Measurements from ENCODE around the gene RAD23B.

Gene RAD23B

DNA sequence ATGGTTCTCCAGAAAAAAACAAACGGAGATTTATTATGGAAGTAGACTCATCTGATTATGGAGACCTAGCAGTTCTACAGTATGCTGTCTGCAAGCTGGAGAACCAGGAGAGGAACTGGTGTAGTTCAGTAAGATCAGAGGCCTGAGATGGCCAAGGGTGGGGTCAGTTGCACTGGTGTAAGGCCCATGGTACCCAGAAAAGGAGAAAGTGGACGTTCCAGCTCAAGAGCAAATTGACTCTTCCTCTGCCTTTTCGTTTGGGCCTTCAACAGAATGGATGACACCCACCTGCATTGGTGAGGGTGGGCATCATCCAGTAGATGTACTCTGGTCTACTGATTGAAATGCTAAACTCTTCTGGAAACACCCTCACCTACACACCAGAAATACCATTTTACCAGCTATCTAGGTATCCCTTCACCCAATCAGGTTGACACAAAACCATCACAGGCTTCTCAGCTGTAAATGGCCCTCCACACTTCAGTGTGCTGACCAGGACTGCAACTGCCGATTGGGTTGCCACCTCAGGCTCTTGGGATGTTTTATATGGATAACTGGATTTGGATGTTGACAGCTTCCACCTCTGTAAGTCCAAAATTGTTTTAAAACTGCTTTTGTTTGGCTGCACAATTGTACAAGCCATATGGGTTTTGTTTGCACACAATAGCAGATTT is 51.2 kb downstream of the RAD23B start:
- DNase-seq (ENCODE audit: low read depth in 2 of 2) = no peak

DNA sequence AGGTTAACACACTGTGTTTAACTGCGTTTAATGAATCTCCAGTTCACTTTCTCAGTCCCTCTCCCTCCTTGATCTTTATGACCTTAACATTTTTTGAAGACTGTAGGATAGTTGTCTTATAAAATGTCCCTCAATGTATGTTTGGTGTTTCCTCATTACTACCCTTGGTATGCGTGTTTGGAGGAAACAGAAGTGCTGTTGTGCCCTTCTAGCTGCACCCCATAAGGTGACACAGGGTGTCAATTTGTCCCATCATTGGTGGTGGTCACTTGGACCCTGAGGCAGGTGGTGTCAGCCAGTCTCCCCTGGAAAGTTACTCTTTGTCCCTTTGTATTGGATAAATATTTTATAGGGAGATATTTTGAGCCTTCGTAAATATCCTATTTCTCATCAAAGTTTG is 52.3 kb downstream of the RAD23B start:
- DNase-seq (ENCODE audit: low read depth in 2 of 2) = no peak

DNA sequence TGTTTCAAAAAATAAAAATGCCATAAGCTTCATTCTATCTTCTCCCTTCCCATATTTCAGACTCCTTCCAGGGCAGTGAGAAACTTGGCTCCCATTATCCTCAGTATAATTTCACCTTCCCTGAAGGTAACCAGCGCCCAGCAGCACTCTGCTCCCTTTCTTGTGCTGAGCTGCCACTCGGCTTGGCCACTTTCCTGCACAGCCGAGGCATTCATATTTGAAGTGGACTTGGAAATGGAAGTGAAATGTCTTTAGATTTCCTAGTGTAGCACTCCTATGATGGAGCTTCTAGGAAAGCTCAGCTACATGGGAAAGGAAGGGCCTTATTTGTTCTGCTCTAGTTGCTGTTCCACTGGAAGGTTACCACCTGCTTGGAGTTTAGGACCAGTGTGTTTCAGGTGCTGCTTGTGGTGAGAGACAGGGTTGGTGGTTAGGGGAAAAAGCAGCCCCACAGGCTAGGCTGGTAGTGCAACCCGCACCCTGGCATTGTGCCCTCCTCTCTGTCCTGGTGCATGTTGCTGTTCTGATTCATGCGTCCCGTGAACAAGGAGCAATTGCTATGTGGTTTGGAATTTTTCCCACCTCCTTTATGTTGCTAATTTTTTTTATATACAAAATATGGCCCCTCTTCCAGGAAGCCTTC is 53.8 kb downstream of the RAD23B start:
- DNase-seq (ENCODE audit: low read depth in 2 of 2) = no peak

DNA sequence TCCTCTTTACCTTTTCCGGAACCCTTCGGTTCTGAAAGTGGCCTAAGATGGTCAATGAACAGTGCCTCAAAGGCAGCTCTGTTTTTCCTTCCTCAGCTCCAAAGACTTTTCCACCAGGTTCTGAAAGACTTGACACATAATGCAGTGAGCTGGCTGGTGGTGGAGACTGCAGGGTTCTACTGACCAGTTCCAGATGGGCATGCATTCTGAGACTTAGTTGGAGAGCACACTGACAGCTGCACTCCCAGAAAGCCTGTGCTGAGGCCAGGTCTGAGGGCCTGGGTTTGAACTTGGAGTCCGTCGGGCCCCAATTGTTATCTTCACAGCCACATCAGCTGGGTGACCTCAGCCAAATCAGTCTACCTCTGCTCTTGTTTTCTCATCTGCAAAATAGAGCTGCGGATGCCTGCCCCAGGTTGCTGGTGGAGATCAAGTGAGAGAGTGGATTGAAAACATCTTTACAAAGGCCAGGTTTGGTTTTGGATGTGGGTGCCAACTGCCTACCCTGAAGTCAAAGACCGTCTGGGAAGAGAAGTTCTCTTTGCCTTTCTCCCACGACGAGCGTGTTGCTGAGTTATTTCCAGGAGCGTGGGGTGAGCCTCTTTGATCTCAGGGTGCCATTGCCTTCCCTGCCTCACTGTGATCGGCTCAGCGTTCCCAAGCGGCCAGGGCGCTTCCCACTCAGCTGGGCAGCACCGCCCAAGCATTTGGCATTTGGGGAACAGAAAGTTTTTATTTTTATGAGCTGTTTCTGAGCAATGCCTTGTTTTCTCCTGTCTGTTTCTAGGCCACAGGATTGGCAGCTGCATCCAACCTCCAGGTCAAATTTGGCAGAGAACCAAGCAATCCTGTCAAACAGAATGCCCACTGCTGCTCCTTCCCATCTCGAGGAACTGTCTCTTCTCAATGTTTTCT is 54.9 kb downstream of the RAD23B start:
- no peak for DNase-seq (ENCODE audit: low read depth in 2 of 2)

DNA sequence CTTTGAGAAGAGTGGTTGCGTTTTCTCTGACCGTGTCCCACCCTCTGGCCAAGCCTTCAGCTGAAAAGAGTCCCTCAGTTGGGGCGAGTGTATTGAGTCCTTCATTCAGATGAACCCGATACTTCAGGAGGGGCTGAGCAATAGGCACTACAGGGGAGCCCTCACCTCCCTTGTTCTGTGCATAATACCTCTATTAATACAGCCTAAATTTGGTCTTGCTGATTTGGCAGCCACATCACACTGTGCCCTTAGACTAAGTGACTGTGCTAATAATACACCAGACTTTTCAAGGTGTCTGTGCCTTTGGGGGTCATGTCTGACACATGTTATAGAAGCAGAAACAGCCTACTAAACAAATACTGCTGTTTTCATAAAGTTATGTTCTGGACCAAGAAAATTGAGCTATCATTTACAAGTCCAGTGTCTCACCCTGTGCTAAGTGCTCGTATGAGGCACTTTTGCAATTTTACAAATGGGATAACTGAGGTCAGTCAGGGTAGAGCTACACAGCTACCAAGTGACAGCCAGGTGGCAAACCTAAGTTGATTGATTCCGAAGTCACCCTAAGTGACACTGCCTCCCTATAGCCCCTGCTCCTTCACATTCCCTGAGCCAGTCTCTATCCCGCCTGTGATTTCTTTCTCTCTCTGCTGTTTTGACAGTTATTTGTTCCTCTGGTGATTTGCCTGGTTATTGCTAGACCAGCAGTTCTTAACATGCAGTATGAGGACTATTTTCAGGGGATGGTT is 56.0 kb downstream of the RAD23B start:
- DNase-seq (ENCODE audit: low read depth in 2 of 2) = no peak

DNA sequence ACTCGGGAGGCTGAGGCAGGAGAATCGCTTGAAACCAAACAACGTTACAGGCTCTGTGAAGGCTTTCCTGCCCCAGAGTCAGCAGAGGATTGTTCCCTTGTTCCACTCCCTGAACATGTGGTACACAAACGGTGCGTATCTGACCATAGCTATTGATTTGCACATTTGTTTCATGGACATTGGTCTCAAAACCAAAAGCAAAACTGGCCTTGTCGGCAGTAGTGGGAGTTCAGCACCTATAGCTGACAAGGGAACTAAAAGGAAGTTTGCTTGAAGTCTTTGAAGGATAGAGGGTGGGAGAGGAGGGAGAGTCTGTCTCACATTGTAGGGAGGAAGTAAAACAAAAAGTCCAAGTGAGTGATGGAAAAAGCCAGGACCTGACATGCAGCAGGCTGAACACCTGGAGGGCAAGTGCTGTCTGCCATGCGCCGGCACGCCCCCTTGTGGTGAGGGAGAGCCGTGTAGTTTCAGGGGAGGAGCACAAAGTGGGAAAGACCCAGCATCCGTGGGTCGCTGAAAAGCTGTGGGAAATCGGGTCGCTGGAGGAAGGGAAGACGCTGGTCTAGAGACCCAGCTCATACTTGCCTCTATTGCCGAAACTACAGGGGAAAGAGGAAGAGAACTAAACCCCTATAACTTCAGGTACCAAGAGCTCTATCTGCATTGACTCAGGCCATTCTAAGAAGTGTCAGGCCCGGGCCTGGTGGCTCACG is 58.0 kb downstream of the RAD23B start:
- DNase-seq (ENCODE audit: low read depth in 2 of 2) = peak; percentile 47 to 66

DNA sequence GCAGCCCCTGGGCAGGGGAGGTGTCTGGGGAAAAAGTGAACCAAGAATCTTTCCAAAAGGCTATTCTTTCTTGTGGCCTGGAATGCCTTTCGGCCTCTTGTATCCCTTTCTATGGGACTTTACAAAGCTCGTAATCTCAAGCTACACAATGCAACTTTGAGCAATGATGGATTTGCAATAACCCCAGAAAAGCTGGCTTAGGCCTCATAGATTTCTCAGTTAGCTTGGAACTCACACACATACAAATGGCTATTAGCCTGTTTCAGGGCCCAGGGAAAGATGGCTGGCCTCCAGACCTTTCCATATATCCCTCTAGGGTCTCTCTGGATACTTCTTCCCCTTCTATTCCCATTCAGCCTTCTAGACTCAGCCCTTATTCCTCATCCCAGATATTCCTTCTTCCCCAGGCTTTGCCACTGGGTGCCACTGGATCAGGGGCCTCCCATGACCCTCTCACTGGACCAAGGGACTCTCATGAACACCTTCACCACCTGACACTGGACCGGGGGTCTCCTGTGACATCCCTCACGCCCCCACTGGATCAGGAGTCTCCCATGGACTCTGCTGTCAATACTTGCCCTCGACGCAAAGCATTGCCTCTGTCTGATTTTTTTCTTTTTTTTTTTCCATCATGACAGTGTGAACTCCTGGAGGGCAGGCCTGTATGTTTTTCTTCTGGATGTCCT is 59.5 kb downstream of the RAD23B start:
- no peak for DNase-seq (ENCODE audit: low read depth in 2 of 2)

DNA sequence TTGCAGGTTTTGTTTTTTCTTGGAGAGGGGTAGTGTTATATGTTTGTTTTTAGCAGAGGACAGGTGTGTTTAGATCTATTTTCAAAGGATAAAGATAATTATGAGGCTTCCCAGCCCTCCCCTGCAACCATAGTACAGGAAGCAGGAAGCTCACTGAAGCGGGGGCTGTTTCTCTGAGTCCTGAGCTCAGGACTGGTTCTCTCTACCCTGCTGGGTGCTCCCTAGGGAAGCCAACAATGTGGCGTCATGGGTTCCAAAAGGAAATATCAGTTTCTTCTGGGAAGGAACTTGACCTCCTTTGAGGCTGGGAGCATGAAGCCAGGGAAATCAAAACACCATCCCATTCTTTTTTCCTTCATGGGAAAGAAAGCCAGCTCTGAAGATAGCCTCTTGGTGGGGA is 62.2 kb downstream of the RAD23B start:
- no peak for DNase-seq (ENCODE audit: low read depth in 2 of 2)

DNA sequence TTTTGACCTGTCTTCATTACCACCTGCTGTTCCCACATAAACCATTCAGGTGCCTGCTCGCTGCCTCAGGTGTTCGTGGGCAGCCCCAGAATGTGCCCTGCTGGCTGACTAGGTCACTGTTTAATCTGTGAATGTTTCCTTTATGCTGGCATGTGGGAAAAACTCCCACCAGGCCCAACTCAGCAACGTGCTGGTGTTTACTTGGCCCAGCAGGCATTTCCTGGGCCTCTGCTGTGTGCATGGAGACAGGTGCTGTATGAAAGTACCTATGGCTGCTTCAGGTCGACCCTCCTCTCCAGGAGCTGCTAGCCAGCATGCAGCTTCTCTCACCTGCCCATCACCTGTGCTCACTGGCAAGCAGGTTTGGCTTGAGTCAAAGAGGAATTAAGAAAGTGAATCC is 65.8 kb downstream of the RAD23B start:
- DNase-seq (ENCODE audit: low read depth in 2 of 2) = no peak

DNA sequence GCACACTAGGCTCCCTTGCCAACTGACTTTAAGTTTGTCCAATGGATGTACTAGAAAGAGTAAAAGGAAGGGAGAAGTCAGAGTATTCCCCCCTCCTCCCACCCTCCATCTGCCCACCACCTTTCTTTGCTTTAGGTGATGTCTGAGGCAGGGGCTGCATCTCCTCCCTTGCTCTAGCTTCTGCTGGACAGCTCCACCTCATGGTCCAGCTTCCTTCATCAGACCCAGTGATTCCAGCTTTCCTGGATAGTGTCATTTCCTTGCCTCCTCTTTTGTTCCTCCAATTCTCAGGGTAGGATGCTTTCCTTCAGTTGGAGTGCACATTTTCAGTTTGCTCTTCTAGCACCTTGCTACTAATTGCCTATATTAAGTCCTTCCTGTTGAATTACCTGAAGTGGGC is 67.4 kb downstream of the RAD23B start:
- no peak for DNase-seq (ENCODE audit: low read depth in 2 of 2)

DNA sequence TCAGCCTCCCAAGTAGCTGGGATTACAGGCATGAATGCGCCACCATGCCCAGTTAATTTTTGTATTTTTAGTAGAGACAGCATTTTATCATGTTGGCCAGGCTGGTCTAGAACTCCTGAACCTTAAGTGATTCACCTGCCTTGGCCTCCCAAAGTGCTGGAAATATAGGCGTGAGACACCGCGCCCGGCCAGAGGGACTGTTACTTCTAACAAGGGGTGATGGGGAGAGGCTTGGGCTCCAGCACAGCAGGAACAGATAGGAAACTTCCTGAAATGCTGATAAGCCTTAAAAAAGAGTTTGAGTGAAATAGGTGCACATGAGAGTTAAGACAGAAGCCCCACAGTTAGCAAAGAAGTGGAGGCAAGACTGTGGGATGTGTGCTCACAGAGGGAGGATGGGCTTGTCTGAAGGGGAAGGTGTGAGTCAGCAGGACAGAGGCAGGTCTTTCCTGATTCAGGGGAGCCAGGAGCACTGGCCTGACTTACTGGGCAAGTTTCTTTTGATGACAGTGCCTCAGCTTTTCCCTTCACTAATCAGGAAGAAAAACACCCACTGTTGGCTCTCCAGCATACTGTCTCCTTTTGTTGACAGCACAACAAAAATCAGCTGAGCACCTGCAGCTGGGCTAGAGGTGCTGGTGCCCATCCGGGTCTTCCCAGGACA is 68.4 kb downstream of the RAD23B start:
- no peak for DNase-seq (ENCODE audit: low read depth in 2 of 2)

DNA sequence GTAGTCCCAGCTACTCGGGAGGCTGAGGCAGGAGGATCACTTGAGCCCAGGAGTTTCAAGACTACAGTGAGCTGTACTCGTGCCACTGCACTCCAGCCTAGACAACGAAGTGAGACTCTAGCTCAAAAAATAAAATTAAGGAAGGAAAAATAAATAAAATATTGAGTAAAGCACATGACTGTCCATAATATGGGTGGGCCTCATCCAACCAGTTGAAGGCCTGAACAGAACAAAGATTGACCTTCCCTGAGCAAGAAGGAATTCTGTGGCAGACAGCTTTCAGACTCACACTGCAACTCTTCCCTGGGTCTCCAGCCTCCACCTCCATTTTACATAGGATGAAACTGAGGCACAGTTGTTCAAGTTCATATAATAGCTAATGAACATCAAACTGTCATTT is 72.3 kb downstream of the RAD23B start:
- DNase-seq (ENCODE audit: low read depth in 2 of 2) = no peak

DNA sequence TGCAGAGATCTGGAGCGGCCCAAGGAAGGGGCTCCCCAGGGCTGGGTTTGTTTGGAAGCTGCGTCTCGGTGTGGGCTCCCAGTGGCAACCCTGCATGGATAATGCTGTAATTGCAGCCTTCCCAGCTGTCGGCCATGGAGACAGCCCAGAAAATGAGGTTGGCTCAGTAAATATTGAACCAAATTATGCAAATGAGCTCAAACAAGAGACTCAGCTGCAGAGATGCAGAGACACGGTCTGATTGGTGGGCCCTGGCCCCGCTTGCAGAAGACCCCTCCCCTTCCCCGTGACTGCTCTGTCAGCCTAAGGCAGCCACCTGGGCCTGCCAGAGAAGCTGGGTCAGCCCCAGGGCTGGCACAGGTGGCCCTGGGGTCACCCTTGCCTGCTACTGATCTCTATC is 75.9 kb downstream of the RAD23B start:
- DNase-seq (ENCODE audit: low read depth in 2 of 2) = no peak

DNA sequence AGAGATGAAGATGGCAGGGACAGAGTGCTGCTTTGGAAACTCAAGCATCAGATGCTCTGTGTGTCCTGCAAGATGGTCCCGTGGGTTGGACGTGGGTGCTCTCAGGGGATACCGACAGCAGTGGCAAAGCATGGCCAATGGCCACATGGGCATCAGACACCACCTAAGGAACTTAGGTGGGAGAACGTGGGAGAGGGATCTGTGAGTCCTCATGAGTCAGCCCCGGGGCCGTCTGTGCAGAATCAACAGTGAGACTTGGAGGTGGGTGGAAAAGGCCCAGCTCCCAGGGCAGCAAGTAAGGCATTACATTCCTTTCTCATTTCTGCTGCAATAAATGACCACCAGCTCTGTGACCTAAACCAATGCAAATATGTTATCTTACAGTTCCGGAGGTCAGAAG is 77.0 kb downstream of the RAD23B start:
- no peak for DNase-seq (ENCODE audit: low read depth in 2 of 2)

DNA sequence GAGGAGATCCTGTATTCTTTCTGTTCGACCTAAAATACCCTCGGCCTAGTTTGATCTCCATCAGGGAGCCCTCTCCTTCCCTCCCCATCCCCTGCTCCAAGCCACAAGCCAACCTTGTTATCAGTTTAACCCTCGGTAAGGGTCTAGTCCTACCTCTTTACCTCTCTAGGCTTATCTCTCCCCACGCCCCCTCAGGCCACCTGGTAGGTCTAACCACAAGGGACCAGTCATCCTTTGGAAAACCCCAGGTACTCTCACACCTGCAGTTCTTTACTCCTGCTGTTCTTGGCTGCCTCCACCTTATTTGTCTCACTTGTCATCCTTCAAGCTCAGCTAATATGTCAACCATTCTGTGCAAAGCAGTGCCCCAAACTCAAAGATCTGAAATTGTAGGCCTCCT is 78.7 kb downstream of the RAD23B start:
- DNase-seq (ENCODE audit: low read depth in 2 of 2) = no peak

DNA sequence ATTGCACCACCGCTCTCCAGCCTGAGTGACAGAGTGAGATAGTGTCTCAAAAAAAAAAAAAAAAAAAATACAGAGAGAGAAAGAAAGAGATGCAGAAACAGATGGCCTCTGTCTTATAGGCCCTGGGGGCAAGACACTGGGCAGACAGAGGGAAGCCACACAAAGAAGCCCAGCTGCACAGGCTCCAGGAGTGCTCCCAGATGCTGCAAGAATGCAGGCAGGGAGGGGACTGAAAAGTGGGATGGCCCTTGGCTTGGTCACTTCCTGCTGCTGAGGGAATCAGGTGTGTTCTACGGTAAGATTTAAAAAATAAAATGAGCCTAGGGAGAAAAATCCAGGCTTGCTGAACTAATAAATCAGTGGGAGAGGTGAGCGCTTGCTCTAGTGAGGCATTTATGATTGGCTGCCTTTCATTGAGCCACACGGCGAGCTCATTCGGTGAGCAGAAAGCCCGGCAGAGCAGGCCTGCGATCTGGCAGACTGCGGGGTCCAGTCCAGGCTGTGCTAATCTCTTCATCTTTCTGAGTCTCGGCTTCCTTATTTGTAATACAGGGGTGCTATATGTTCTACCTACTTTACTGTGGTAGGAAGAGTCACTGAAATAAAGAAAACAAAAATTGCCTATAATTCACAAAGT is 80.6 kb downstream of the RAD23B start:
- DNase-seq (ENCODE audit: low read depth in 2 of 2) = no peak

DNA sequence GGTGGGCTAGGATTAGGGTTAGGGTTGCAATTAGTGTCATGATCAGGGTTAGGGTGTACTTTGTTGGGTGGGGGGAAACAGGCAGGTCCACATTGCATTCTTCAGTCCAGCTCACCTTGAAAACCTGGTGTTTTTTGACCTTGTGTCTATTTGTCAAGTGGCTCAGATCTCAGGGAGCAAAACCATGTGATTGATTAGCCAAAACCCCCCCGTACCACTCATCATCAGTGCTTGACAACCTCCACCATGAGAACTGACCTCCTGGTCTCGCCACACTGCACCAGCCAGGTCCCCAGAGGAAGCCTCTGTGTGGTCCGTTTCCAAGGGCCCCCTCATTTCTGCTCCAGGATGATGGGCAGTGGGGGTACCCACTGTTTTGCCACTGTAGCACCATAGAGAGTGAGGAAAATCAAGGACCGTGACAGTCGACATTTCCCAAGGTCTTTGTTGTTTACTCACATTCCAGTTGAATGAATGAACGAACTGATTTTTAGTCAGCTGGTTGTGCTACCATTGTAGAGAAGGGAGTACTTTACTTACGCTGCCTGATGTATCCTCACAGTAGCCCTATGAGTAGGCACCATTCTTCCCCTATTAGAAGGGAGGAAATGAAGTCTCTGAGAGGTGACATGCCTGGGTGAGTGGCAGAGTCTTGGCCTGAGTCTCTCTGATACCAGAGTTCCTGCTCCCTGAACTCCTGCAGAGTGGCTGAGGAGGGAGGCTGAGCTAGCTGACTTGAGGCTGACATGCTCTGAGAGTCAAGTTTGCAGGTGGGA is 84.8 kb downstream of the RAD23B start:
- DNase-seq (ENCODE audit: low read depth in 2 of 2) = no peak

DNA sequence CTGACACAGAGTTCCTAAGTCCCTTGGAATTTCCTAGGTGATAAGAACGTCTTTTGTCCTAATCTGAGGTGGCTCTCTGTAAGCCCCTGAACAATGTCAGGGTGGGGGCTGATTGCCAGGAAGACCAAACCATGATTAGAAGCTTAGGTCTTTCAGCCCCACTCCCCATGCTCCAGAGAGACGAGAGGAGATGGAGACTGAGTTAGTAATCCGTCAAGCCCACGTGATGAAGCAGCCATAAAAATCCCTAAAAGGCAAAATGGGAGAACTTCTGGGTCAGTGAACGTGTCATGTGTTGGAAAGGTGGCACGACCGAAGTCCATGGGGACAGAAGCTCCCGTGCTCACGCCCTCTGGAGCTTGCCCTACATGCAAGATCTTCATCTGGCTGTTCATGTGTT is 85.6 kb downstream of the RAD23B start:
- DNase-seq (ENCODE audit: low read depth in 2 of 2) = no peak

DNA sequence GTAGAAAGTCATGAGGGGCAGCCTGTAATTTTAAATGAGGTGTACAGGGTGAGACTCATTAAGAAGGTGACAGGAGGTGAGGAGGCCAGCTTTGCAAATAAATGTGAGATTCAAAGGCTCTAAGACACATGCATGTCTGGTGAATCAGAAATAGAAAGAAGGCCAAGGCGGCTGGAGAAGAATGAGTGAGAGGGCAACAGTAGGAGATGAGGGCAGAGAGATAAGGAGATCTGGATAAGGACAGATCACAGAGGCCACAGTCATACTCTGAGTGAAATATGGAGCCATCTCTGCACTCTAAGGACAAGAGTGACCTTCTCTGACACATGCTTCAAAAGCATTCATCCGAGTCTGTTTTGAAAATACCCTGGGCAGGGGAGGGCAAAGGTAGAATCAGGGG is 90.7 kb downstream of the RAD23B start:
- no peak for DNase-seq (ENCODE audit: low read depth in 2 of 2)

All from stimulated activated CD8-positive, alpha-beta memory T cell treated with anti-CD3 and anti-CD28 coated beads, Interleukin-15, amount 100 ng/mL, for 48 hours (primary cell).